ENCODE measurements around the gene RPS6KB1.
"Not testable (repeated sequence)": the region's sequence is repeated elsewhere in the genome, so short reads cannot be mapped to it uniquely, and the experiment has no call there.

The RPS6KB1 gene

GRCh38 chr17:59946433-59946832 lies 53.5 kb downstream of the RPS6KB1 start:
- not testable (repeated sequence) for DNase-seq

- DNase-seq = not testable (repeated sequence)
These were observed 54.4 kb downstream of the RPS6KB1 start for GRCh38 chr17:59947310-59947709.

GRCh38 chr17:59950049-59950448 lies 57.1 kb downstream of the RPS6KB1 start:
- DNase-seq = no peak

GRCh38 chr17:59954856-59955255 lies 61.9 kb downstream of the RPS6KB1 start:
- no peak for DNase-seq

GRCh38 chr17:59959574-59959973 lies 66.7 kb downstream of the RPS6KB1 start:
- not testable (repeated sequence) for DNase-seq

- no peak for DNase-seq
These were observed 69.9 kb downstream of the RPS6KB1 start for GRCh38 chr17:59962739-59963318.

- peak; percentile 55 for DNase-seq
These were observed 71.0 kb downstream of the RPS6KB1 start for GRCh38 chr17:59963738-59964481.

- peak; percentile 85 for DNase-seq
These were observed 71.8 kb downstream of the RPS6KB1 start, which contains the start of gene RNFT1 for GRCh38 chr17:59964482-59965328. RNFT1 (minus strand) TSS chr17:59964740; CDS start chr17:59964663, 77 bp downstream.

- not testable (repeated sequence) for DNase-seq
These were observed 78.8 kb downstream of the RPS6KB1 start for GRCh38 chr17:59971771-59972170.

GRCh38 chr17:59972778-59973177 lies 79.9 kb downstream of the RPS6KB1 start:
- DNase-seq = peak; percentile 16

- DNase-seq = not testable (repeated sequence)
These were observed 80.6 kb downstream of the RPS6KB1 start for GRCh38 chr17:59973483-59973882.

- not testable (repeated sequence) for DNase-seq
These were observed 82.2 kb downstream of the RPS6KB1 start for GRCh38 chr17:59975166-59975565.

GRCh38 chr17:59996608-59997007 lies 103.7 kb downstream of the RPS6KB1 start:
- DNase-seq = not testable (repeated sequence)

Data from fibroblast of skin of right biceps (primary cell).